ENCODE data around the gene ENPP4.
"Not testable (repeated sequence)": the region's sequence is repeated elsewhere in the genome, so short reads cannot be mapped to it uniquely, and the experiment has no call there.

The ENPP4 gene

DNA sequence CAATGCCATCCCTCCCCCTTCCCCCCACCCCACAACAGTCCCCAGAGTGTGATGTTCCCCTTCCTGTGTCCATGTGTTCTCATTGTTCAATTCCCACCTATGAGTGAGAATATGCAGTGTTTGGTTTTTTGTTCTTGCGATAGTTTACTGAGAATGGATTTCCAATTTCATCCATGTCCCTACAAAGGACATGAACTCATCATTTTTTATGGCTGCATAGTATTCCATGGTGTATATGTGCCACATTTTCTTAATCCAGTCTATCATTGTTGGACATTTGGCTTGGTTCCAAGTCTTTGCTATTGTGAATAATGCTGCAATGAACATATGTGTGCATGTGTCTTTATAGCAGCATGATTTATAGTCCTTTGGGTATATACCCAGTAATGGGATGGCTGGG, 1.5 kb downstream of the ENPP4 start:
- DNase-seq, result not testable (repeated sequence)

- DNase-seq, result no peak
Measured at GRCh38 chr6:46134216-46134615, 4.4 kb downstream of the ENPP4 start.

DNA sequence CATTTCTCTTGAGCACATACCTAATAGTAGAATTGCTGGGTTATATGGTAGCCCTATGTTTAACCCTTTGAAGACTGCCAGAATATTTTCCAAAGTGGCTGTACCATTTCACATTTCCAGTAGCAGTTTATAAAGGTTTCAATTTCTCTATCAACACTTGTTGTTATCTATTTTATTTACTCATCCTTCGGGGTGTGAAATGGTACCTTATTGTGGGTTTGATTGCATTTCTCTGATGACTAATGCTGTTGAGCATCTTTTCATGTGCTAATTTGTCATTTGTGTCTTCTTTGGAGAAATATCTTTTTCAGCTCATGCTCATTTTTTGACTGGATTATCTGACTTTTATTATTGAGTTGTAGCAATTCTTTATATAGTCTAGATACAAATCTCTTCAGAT, 5.4 kb downstream of the ENPP4 start:
- DNase-seq, result no peak

GRCh38 chr6:46136831-46137230, 7.0 kb downstream of the ENPP4 start:
- DNase-seq, result no peak

- no peak for DNase-seq
Measured at GRCh38 chr6:46137387-46137786, 7.6 kb downstream of the ENPP4 start.

DNA sequence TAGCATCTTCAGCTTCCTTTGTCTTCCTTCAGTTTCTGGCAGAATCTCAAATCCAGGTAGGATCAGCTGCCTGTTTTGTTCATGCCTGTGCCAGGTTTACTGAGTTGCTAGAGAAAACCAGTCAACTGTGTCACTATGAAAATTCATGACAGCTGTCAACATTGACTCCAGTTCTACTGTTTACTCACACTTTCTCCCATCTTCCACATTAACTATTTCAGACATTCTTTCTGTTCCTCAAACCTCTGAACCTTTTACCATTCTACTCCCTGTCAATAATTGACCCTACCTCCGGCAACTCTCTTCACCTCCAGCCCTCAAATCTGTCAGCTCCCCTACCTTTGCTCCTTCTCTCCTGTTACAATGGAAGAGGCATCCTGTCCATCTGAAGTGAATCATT, 8.5 kb downstream of the ENPP4 start:
- DNase-seq, result no peak

DNA sequence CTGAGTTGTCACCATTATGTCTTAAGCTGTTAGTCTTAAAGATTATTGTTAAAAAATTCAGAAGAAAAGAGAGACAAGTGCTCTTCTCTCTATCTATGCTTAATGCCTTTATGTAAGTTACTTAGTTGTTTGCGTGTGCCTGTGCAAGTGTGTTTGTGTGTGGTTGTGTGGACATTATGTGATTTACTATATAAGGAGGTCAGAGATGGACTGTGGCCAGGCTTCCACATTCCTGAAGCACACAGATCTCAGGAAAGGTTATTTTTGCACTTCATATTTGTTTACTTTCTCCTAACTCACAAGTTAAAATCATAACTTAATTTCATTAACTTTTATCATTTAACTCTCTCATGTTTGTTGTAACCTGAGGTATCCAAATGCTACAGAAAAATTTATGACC, 14.5 kb downstream of the ENPP4 start:
- DNase-seq, result no peak

DNA sequence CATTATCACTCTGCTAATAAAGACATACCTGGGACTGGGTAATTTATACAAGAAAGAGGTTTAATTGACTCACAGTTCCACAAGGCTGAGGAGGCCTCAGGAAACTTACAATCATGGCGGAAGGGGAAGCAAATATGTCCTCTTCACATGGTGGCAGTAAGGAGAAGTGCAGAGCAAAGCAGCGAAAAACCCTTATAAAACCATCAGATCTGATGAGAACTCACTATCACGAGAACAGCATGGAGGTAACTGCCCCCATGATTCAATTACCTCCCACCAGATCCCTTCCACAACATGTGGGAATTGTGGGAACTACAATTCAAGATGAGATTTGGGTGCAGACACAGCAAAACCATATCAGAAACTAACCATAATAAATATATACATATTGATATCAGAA, 19.3 kb downstream of the ENPP4 start:
- not testable (repeated sequence) for DNase-seq

- no peak for DNase-seq
Measured at GRCh38 chr6:46156701-46157100, 26.9 kb downstream of the ENPP4 start.

DNA sequence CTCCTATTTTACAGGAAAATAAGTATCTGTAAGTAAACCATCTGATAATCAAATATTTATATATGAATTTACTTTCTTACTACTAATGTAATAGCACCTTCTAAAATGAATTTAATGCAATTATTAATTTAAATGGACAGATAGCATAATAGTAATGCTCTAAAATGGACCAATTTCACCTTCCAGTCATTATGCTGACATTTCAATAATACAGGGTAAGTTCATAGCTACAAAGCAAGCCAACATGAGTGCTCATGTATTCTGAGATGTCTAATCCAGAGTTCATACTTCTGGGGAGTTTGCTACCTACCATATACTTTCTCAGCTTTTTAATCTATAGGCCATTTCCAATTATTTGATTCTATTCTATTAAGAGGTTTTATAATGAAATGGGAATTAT, 29.4 kb downstream of the ENPP4 start:
- no peak for DNase-seq

- DNase-seq, result no peak
Measured at GRCh38 chr6:46160102-46160501, 30.3 kb downstream of the ENPP4 start.

DNA sequence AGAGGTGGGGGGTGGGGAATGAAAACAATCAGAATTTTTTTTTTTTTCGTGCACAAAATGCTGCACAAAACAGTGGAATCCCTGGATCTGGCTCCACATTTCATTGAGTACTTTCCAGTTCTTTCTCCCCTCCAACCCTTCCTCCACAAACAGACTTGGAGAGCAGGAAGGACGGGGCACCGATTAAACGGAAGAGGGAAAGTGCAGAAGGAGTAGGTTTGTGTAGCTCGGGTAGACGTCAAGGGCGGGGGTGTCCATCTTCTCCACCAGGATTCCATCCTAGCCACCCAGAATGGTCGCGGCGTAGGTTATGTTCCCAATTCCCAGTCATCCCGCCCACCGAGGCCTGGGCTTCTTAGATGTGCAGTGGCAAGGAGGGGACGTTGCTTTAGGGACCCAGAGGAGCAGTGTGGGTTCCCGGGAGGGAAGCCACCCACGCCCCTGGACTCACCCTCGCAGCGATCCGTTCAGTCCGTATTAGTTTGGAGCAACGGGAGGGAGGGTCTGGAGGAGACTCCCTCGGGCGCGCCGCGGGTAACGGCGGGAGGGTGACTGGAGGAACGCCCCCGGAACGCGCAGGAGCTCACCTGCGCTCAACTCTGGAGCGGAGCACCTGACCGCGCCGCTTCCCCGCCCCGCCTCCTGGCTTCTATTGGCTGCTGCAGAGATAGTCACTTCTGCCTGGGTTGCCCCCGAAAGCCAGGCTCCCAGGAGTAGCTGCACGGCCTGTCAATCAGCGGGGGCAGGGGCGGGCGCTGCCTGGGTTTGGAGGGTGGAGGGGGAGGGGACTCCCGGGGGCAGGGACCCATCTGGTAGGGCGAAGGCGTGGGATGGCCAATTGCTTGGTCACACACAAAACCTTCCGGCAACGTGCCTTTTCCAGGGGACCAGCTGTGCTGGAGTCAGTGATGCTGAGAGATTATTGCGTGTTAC, 40.8 kb downstream of the ENPP4 start, which contains the start of gene ENPP5:
Gene ENPP5, minus strand, starts transcription at position 624 of the 933 bp plus-strand sequence. CDS start 2,718 bp downstream, outside the sequence.
- DNase-seq, result peak; percentile 70

GRCh38 chr6:46172176-46172575, 42.4 kb downstream of the ENPP4 start:
- DNase-seq, result no peak

DNA sequence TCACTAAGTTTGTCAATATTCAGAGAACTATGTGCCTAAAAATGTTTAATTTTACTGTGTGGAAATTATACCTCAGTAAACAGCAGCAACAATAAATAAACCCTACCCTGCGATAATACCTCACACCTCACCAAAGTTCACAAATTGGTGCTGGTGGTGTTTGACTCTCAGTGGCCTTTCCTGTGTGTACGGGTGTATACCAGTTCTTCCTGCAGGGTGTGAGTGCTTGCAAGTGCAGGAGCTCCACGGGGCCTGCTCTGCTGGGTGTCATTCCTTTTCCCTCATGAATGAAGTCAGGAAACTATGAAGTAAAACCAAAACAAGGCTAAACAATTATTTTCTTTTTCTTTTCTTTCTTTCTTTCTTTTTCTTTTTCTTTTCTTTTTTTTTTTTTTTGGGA, 45.1 kb downstream of the ENPP4 start:
- no peak for DNase-seq

GRCh38 chr6:46175446-46175845, 45.7 kb downstream of the ENPP4 start:
- no peak for DNase-seq

- no peak for DNase-seq
Measured at GRCh38 chr6:46175976-46176375, 46.2 kb downstream of the ENPP4 start.

- no peak for DNase-seq
Measured at GRCh38 chr6:46184114-46184513, 54.3 kb downstream of the ENPP4 start.

DNA sequence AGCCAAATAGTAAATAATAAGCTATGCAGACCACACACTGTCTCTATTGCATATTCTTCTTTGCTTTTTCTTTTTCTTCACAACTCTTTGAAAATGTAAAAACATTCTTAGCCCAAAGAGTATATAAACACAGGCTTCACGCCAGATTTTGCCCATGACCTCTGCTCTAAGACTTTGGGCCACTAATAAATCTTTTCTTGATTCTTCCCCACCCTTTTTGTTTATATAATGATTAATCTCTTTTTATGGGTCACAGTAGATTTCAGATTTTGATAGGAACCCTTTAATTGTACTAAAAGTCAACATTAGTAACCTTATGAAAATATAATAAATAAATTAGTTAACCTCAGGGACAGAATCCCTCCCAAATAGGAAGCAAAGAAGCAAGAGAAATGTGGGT, 56.8 kb downstream of the ENPP4 start:
- no peak for DNase-seq

GRCh38 chr6:46189726-46190125, 59.9 kb downstream of the ENPP4 start:
- no peak for DNase-seq

DNA sequence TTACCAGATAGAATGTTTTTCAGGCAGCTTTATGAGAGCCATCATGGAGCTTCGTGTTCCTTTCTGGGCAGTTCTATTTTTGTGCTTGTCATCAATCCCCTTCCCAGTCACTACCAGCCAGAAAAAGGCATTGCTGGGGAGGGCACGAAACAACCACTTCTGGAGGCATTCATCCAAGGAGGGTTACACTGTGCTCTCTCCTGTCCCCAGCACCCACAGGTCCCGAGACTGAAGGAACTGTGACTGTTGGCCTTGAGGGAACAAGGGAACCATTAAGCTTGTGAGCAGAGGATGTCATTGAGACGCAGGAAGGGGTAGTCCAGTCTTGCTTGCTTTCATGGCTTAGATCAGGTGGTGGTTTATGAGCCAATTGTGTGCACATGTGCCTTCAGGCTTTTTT, 61.1 kb downstream of the ENPP4 start:
- DNase-seq, result no peak

GRCh38 chr6:46191961-46192360, 62.2 kb downstream of the ENPP4 start:
- no peak for DNase-seq
